Stomach (tissue), 9 donors: ENCODE results near the gene ROGDI. TPM values are rescaled to one million over a fixed set of nuclear protein-coding genes. Genes with fewer than 3 reads are reported as not detected.

Source experiments
- DNase-seq, 2 donors: peaks; one replicate each; pipeline versions ENCODE4 v3.0.0 to v3.0.0-alpha.2; 2013 to 2019
- H3K27ac ChIP-seq, 5 donors: fragments of 200-600 bp in 4 of 5; sonication (generic) in 4 of 5; one replicate each; pipeline ENCODE4 v1.5.1; 2013 to 2019; ENCODE audit warnings: mild to moderate bottlenecking in 1 of 5, moderate library complexity in 1 of 5
- H3K27me3 ChIP-seq, 3 donors: fragments of 200-600 bp; sonication (generic); one replicate each; pipeline ENCODE4 v1.5.1; 2017 to 2019; ENCODE audit warnings: mixed run types in 1 of 3
- H3K36me3 ChIP-seq, 4 donors: fragments of 200-600 bp; sonication (generic); 1 replicate in 3 of 4; 2 replicates in 1 of 4; pipeline ENCODE4 v1.5.1; 2016 to 2019
- H3K4me1 ChIP-seq, 4 donors: fragments of 200-600 bp; sonication (generic); one replicate each; pipeline ENCODE4 v1.5.1; 2016 to 2019
- H3K4me3 ChIP-seq, 4 donors: fragments of 200-600 bp; sonication (generic) in 3 of 4; one replicate each; pipeline ENCODE4 v1.5.1; 2016 to 2019; ENCODE audit warnings: mild to moderate bottlenecking in 1 of 4
- H3K9me3 ChIP-seq, 4 donors: fragments of 200-600 bp; sonication (generic); one replicate each; pipeline ENCODE4 v1.5.1; 2016 to 2019
- EP300 ChIP-seq: sonication (generic); formaldehyde crosslinking; IDR thresholded peaks from one replicate; pipeline ENCODE4 v1.6.1; 2017; ENCODE audit warnings: antibody characterized with exemption
- POLR2A ChIP-seq, 4 donors: fragments of 450-650 bp; IDR thresholded peaks; one replicate each; pipeline ENCODE4 v1.6.1; 2016; ENCODE audit warnings: antibody characterized with exemption in 4 of 4, control low read depth in 2 of 4, mild to moderate bottlenecking in 1 of 4, moderate library complexity in 1 of 4
- POLR2AphosphoS5 ChIP-seq, 3 donors: sonication (generic); formaldehyde crosslinking; IDR thresholded peaks; one replicate each; pipeline ENCODE4 v1.6.1; 2016; ENCODE audit warnings: antibody characterized with exemption in 3 of 3
- WGBS, 5 donors: extraction: QIAGEN DNeasy Blood & Tissue Kit in 3 of 5; methylation state at CpG; one replicate each; pipeline versions ENCODE4 v1.1.5 to v1.1.7; 2013 to 2018; 5-methylcytosine and 5-hydroxymethylcytosine counted together
- intact Hi-C: fragments of 100-400 bp; cut with DNase I; formaldehyde crosslinking; loops from one replicate; pipeline ENCODE4 v1.15.1; 2023; ENCODE audit warnings: low total_unique reads
- polyA plus RNA-seq, 3 donors: library from polyadenylated mRNA; stranded (reverse); fragments of 200-250 nt; gene quantifications; one replicate each; pipeline ENCODE4 v1.2.3, GENCODE V29; 2013
- small RNA-seq, 4 donors: library from RNA; depleted of rRNA; stranded (forward); fragments of <200 nt; gene quantifications; one replicate each; pipeline ENCODE3, GENCODE V24; 2016
- total RNA-seq, 5 donors: library from RNA; depleted of rRNA; stranded (reverse); fragments of >200 nt; gene quantifications; one replicate each; pipeline versions ENCODE4 v1.1.0 to v1.2.3, GENCODE V29; 2014 to 2016
- TF ChIP-seq, protein P1 (sequence below), 7 experiments: fragments of 450-650 bp in 4 of 7; fragments of 200-600 bp in 3 of 7; sonication (generic) in 3 of 7; IDR thresholded peaks; one replicate each; pipeline ENCODE4 v1.5.1; 2016 to 2019; ENCODE audit warnings: antibody characterized with exemption in 7 of 7, control low read depth in 2 of 7, mild to moderate bottlenecking in 1 of 7
- donor health status: healthy with polysubstance abuse.
- donor health status: Bipolar disorder and iron deficiency.
- donor health status: healthy.

ROGDI gene
- total and polyA plus RNA-seq, 8 donors = 6.1 to 350 (median 45.8) TPM

DNA sequence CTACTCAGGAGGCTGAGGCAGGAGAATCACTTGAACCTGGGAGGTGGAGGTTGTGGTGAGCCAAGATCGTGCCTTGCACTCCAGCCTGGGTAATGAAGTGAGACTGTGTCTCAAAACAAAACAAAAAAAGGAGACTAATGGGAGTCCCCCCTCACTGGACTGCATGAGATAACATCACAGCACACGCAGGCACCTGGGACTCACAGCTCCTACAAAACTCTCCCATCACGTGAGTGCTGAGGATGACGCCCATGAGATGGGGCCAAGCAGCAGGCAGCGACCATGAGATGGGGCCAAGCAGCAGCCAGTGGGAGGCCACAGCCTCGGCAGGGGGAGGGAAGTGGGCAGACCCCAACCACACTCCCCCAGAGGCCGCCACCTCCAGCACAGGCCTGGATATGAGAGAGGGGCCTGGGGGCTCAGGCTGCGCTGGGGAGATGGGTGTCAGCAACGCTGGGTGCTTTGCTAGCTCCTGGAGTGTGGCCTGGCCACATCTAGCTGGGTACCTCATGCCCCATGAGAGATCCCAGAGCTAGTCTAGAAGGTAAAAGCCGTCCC is 52.7 kb downstream of the ROGDI start:
- H3K4me3 ChIP-seq = no peak overlapping the region
- DNase-seq = no peak
- H3K9me3 ChIP-seq = no peaks in the 10 kb centered on the region
- no peak overlapping the region for H3K27ac ChIP-seq
- WGBS, 5 donors = 88 to 94% (median 91%) methylated on average over 5 to 10 of the region's 10 CpGs
- H3K27me3 ChIP-seq = no peaks in the 10 kb centered on the region
- H3K4me1 ChIP-seq = peaks cover 12 to 17% (median 16%) of the 10 kb centered on the region in 4 donors
- TF ChIP-seq POLR2AphosphoS5 (IDR thresholded peaks at IDR 0.05) = no peak
- no peak for TF ChIP-seq POLR2A (IDR thresholded peaks at IDR 0.05)
- TF ChIP-seq, protein P1, sequence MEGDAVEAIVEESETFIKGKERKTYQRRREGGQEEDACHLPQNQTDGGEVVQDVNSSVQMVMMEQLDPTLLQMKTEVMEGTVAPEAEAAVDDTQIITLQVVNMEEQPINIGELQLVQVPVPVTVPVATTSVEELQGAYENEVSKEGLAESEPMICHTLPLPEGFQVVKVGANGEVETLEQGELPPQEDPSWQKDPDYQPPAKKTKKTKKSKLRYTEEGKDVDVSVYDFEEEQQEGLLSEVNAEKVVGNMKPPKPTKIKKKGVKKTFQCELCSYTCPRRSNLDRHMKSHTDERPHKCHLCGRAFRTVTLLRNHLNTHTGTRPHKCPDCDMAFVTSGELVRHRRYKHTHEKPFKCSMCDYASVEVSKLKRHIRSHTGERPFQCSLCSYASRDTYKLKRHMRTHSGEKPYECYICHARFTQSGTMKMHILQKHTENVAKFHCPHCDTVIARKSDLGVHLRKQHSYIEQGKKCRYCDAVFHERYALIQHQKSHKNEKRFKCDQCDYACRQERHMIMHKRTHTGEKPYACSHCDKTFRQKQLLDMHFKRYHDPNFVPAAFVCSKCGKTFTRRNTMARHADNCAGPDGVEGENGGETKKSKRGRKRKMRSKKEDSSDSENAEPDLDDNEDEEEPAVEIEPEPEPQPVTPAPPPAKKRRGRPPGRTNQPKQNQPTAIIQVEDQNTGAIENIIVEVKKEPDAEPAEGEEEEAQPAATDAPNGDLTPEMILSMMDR (IDR thresholded peaks at IDR 0.05) = no peak
- TF ChIP-seq EP300 = no peak
- intact Hi-C loops = no loop called here
- H3K36me3 ChIP-seq = peaks cover 32 to 66% (median 62%) of the 10 kb centered on the region in 4 donors

DNA sequence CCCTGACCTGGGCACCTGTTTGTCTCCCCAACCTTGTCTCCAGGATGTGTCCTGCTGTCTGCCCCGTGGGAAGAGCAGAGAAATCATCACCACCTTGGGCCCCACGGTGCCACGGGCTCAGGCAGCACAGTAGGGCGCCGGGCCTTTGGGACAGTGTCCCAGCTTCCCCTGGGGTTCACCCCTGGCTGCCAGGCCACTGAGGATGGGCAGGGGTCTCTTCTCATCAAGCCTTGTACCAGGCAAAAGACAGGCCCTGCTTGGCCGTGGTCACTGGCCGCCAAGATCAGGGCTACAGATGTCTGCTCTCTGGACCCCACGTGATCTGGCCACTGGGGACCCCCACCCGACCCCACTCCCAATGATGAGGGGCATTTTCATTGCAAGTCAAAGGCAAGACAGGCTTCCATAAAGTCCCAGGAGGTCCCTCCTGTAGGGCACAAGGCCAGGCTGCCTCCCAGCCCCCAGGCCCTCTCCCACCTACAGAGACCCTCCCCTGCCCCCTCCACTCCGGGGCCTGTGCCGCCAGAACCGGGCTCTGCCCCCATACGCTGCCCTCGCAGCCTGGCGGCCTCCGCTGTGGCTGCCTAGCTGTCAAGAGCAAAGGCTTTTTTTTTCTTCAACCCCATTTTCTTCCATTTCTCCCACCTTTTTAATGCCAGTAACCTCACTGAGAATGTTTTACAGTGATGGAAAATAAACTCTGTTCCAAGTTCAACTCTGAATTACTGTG is 53.6 kb downstream of the ROGDI start:
- H3K36me3 ChIP-seq = peaks cover 28 to 57% (median 52%) of the 10 kb centered on the region in 4 donors
- no peaks in the 10 kb centered on the region for H3K9me3 ChIP-seq
- intact Hi-C loops = no loop called here
- H3K4me3 ChIP-seq = no peak overlapping the region
- no peak for DNase-seq
- no peaks in the 10 kb centered on the region for H3K27me3 ChIP-seq
- TF ChIP-seq, protein P1 (IDR thresholded peaks at IDR 0.05) = no peak
- TF ChIP-seq POLR2A (IDR thresholded peaks at IDR 0.05) (no peak), EP300 (no peak), POLR2AphosphoS5 (IDR thresholded peaks at IDR 0.05) (no peak)
- H3K4me1 ChIP-seq = peaks cover 12 to 17% (median 16%) of the 10 kb centered on the region in 4 donors
- no peak overlapping the region for H3K27ac ChIP-seq
- 88 to 95% (median 94%) methylated on average over 10 to 16 of the region's 16 CpGs for WGBS, 5 donors

DNA sequence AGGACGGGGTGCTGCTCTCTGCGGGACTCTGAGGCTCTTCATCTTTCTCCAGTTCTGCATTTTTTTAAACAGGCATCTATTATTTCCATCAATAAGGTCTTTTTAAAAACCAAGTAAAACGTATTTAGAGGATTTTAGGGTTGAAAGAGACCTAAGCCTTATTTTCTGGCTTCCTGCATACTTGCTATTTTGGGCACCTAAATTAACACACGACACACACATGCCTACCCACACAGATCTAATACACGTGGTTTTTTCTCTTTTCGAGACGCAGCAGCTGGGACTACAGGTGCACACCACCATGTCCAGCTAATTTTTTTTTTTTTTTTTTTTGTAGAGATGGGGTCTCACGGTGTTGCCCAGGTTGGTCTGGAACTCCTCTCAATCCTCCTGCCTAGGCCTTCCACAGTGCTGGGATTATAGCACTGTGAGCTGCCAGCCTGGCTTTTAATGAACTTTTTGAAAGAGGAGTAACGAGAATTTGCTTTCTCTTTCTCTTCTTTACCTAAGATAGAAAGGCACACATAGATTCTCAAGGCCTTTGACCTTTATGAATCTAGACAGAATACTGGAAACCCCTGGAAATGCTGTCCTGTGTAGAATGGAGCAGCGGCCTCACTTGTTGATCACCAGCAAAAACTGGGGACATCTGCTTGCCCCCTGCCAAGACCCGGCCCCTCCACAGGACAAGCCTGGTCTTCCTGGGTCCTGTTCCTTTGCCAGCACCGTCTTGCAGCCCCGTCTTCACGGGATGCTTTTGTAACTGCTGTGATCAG is 54.3 kb downstream of the ROGDI start:
- Histone ChIP-seq H3K4me1 (peaks cover 15 to 24% (median 20%) of the 10 kb centered on the region in 4 donors), H3K4me3 (no peak overlapping the region), H3K27ac (no peak overlapping the region), H3K9me3 (no peaks in the 10 kb centered on the region), H3K36me3 (peaks cover 24 to 49% (median 45%) of the 10 kb centered on the region in 4 donors), H3K27me3 (no peaks in the 10 kb centered on the region)
- 76 to 85% (median 82%) methylated on average over 14 of the region's 14 CpGs for WGBS, 5 donors
- DNase-seq = no peak
- intact Hi-C loops = no loop called here
- TF ChIP-seq EP300 (no peak), POLR2AphosphoS5 (IDR thresholded peaks at IDR 0.05) (no peak)

DNA sequence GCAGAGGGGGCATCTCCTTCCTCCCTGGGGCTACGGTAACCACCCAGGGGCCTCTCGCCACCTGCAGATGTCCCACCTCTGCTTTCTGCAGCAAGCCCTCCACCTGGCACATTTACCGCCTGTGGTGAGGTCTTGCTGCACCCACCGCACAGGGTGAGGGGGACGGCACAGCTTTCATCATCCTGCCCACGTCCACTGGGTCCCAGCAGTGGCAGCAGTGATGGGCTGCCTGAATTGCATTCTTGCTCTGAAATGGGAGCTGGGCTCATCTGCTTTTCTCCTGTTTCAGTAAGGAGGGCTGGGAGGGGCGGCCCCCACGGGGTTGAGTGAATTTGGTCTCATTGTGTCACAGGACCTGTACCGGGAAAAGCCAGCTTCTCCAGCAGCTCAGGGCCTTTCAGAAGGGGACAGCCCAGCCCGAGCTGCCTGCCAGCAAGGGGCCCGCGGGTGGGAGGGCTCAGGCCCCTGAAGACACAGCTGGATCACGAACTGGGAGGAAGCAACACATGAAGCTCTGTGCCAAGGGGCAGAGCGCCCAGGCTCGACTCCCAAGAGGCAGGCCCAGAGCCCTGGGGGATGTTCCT is 55.4 kb downstream of the ROGDI start:
- Histone ChIP-seq H3K4me3 (no peak overlapping the region), H3K27ac (peak overlapping the region in 2 of 5 donors; percentile 25 to 38), H3K27me3 (no peaks in the 10 kb centered on the region), H3K9me3 (no peaks in the 10 kb centered on the region), H3K4me1 (peaks cover 15 to 27% (median 22%) of the 10 kb centered on the region in 4 donors), H3K36me3 (peaks cover 14 to 39% (median 35%) of the 10 kb centered on the region in 4 donors)
- WGBS, 5 donors = 29 to 63% (median 60%) methylated on average over 3 to 15 of the region's 15 CpGs
- no peak for TF ChIP-seq POLR2AphosphoS5 (IDR thresholded peaks at IDR 0.05)
- TF ChIP-seq, protein P1 (IDR thresholded peaks at IDR 0.05) = no peak
- TF ChIP-seq POLR2A (IDR thresholded peaks at IDR 0.05) = no peak
- no peak for TF ChIP-seq EP300
- intact Hi-C loops = no loop called here
- peak in 1 of 2 donors; percentile 70 for DNase-seq

Small RNA genes within 50 kb of the gene (small RNA-seq; reads per million reads assigned to genes)
- gene RF00017 = 0 reads per million in 4 donors

Other genes starting within 250 kb of the ROGDI start
- gene C16orf96, start 246.3 kb downstream of the ROGDI start, total RNA-seq = under 1 TPM in 2 of 5 donors, not detected in 3; 0.37 to 0.43 TPM
- not detected for gene C16orf96, start 246.3 kb downstream of the ROGDI start, polyA plus RNA-seq
- 10 to 100 TPM in 2 of 5 donors, 1 to 10 TPM in 2, under 1 TPM in 1; 0.58 to 77.2 (median 6.8) TPM for gene UBALD1, start 187.7 kb downstream of the ROGDI start, total RNA-seq
- 10 to 100 TPM; 17.2 to 41.3 (median 31.9) TPM for gene UBALD1, start 187.7 kb downstream of the ROGDI start, polyA plus RNA-seq
- gene MGRN1, start 177.8 kb downstream of the ROGDI start, total RNA-seq = 100 to 1,000 TPM in 2 of 5 donors, 10 to 100 TPM in 3; 34.7 to 469 (median 91.4) TPM
- gene MGRN1, start 177.8 kb downstream of the ROGDI start, polyA plus RNA-seq = 10 to 100 TPM; 13.2 to 21.5 (median 17.9) TPM
- gene NUDT16L1, start 109.1 kb downstream of the ROGDI start, total RNA-seq = 10 to 100 TPM in 4 of 5 donors, 1 to 10 TPM in 1; 3.5 to 48.2 (median 44.2) TPM
- gene NUDT16L1, start 109.1 kb downstream of the ROGDI start, polyA plus RNA-seq = 10 to 100 TPM; 31.9 to 37.2 (median 33.3) TPM
- gene ANKS3, start 68.4 kb downstream of the ROGDI start, total RNA-seq = 100 to 1,000 TPM in 1 of 5 donors, 10 to 100 TPM in 4; 11.6 to 183 (median 33.5) TPM
- 10 to 100 TPM; 16.2 to 25.0 (median 24.3) TPM for gene ANKS3, start 68.4 kb downstream of the ROGDI start, polyA plus RNA-seq
- gene DNAAF8, start 68.1 kb downstream of the ROGDI start, total RNA-seq = 1 to 10 TPM in 1 of 5 donors, not detected in 4; 1.8 TPM
- 1 to 10 TPM in 1 of 3 donors, under 1 TPM in 1, not detected in 1; 0.68 to 1.2 TPM for gene DNAAF8, start 68.1 kb downstream of the ROGDI start, polyA plus RNA-seq
- 10 to 100 TPM in 2 of 5 donors, 1 to 10 TPM in 2, under 1 TPM in 1; 0.45 to 19.3 (median 10.0) TPM for gene ZNF500, start 35.5 kb downstream of the ROGDI start, total RNA-seq
- 1 to 10 TPM; 1.8 to 4.3 (median 4.0) TPM for gene ZNF500, start 35.5 kb downstream of the ROGDI start, polyA plus RNA-seq
- not detected for gene SEPTIN12, start 14.3 kb downstream of the ROGDI start, total RNA-seq
- not detected for gene SEPTIN12, start 14.3 kb downstream of the ROGDI start, polyA plus RNA-seq
- 100 to 1,000 TPM in 3 of 5 donors, 10 to 100 TPM in 2; 20.5 to 732 (median 131) TPM for gene SMIM22, start 7.3 kb downstream of the ROGDI start, total RNA-seq
- gene SMIM22, start 7.3 kb downstream of the ROGDI start, polyA plus RNA-seq = 1,000 to 10,000 TPM in 2 of 3 donors, 100 to 1,000 TPM in 1; 481 to 1,027 (median 1,002) TPM
- 100 to 1,000 TPM in 2 of 5 donors, 10 to 100 TPM in 3; 46.9 to 187 (median 83.2) TPM for gene GLYR1, start 44.7 kb upstream of the ROGDI start, total RNA-seq
- 10 to 100 TPM; 29.3 to 46.0 (median 36.5) TPM for gene GLYR1, start 44.7 kb upstream of the ROGDI start, polyA plus RNA-seq
- 100 to 1,000 TPM in 1 of 5 donors, 10 to 100 TPM in 4; 34.0 to 319 (median 51.3) TPM for gene UBN1, start 44.8 kb upstream of the ROGDI start, total RNA-seq
- 1 to 10 TPM; 5.4 to 9.3 (median 7.8) TPM for gene UBN1, start 44.8 kb upstream of the ROGDI start, polyA plus RNA-seq
- gene PPL, start 134.5 kb upstream of the ROGDI start, total RNA-seq = 10 to 100 TPM; 11.4 to 98.8 (median 31.6) TPM
- gene PPL, start 134.5 kb upstream of the ROGDI start, polyA plus RNA-seq = 10 to 100 TPM in 2 of 3 donors, 1 to 10 TPM in 1; 5.8 to 96.8 (median 10.7) TPM
- gene SEC14L5, start 155.7 kb upstream of the ROGDI start, total RNA-seq = 10 to 100 TPM in 1 of 5 donors, under 1 TPM in 2, not detected in 2; 0.43 to 30.3 (median 0.55) TPM
- gene SEC14L5, start 155.7 kb upstream of the ROGDI start, polyA plus RNA-seq = under 1 TPM; 0.15 to 0.33 (median 0.19) TPM
- gene NAGPA, start 231.3 kb upstream of the ROGDI start, total RNA-seq = 100 to 1,000 TPM in 2 of 5 donors, 10 to 100 TPM in 3; 19.6 to 139 (median 31.2) TPM
- 10 to 100 TPM; 10.0 to 19.4 (median 11.8) TPM for gene NAGPA, start 231.3 kb upstream of the ROGDI start, polyA plus RNA-seq